HG02678 (cell line): ENCODE results near the gene PLXND1.

Source experiments
- ATAC-seq: cut with Tn5 transposase; IDR thresholded peaks from one replicate; pipeline ENCODE4 v1.9.1; 2021; ENCODE audit warnings: mild to moderate bottlenecking, moderate library complexity; ENCODE audit not compliant: unreplicated experiment

The PLXND1 gene

GRCh38 chr3:129603561-129603942, 2.9 kb downstream of the PLXND1 start:
- ATAC-seq: no peak

GRCh38 chr3:129602730-129603560, 3.5 kb downstream of the PLXND1 start:
- ATAC-seq: no peak

DNA sequence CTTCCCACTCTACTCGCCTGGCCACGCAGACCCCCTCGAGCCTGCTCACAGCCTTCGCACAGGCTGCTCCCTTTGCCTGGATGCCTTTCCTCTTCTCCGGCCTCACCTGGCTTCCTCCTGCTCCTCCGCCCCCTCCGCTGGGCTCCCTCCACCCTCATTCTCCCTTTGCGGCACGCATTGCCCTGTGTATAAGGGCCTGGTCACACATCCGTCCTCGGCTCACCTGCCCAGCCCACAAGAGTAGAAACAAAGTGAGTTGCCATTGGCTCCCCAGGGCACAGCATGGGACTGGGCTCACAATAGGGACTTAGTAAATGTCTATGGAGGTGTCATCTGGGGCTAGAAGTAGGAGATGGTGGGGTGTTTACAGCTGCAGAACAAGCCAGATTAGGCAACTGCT, 4.2 kb downstream of the PLXND1 start:
- ATAC-seq: no peak

DNA sequence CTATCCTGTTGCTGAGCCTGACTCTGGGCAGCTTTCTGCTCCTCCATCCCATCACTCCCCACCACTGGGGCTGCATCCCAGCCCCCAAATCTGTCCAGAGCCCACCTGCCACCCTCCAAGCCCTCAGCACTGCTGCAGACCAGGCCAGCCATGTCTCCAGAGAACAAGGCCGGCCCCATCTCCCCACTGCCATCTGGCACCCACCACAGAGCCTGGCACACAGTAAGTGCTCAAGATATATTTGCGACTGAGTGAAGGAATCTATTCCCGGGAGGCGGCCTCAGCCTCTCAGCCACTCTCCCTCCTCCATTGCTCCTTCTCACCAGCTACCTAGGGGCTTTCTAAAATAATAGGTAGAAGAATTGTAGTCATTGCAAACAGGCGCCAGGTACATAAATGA, 4.8 kb downstream of the PLXND1 start:
- no peak for ATAC-seq

DNA sequence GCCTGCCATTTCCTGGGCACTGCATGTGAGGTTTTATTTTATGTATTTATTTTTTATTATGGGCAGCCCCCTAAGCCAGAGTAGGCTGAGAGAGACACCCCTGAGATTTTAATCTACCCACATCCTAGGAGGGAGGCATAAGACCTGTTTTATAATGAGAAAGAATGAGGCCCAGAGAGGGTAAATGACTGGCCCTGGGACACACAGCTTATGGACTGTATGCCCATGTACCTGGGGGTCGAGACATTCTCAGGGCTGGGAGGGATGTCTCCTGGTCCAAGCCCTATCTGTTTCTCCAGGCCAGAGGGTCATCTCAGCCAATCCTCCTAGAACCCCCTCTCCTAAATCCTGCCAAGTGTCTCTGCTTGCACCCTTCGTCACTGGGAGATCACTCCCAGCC, 6.1 kb downstream of the PLXND1 start:
- no peak for ATAC-seq

GRCh38 chr3:129599607-129600006, 6.9 kb downstream of the PLXND1 start:
- ATAC-seq: no peak

GRCh38 chr3:129599073-129599472, 7.4 kb downstream of the PLXND1 start:
- no peak for ATAC-seq

GRCh38 chr3:129598484-129598883, 8.0 kb downstream of the PLXND1 start:
- ATAC-seq: no peak

DNA sequence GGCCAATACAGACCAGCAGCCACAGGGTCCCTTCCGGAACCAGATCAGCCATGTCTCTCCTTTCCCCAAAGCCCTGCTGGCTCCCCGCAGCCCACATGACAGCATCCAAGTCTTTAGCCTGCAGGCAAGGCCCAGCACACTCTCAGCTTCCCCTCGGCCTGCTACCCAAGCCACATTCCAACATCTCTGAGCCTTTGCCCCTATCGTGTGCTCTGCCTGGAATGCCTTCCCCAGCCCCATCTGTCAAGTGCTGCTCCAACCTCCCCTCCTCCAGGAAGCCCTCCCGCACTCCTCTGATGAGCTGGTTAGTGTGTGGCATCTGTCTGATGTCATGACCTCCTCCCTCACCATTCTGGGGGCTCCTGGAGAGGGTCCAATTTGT, 8.5 kb downstream of the PLXND1 start:
- ATAC-seq: no peak

GRCh38 chr3:129597087-129597999, 9.1 kb downstream of the PLXND1 start:
- no peak for ATAC-seq

GRCh38 chr3:129596194-129597086, 10.0 kb downstream of the PLXND1 start:
- no peak for ATAC-seq

DNA sequence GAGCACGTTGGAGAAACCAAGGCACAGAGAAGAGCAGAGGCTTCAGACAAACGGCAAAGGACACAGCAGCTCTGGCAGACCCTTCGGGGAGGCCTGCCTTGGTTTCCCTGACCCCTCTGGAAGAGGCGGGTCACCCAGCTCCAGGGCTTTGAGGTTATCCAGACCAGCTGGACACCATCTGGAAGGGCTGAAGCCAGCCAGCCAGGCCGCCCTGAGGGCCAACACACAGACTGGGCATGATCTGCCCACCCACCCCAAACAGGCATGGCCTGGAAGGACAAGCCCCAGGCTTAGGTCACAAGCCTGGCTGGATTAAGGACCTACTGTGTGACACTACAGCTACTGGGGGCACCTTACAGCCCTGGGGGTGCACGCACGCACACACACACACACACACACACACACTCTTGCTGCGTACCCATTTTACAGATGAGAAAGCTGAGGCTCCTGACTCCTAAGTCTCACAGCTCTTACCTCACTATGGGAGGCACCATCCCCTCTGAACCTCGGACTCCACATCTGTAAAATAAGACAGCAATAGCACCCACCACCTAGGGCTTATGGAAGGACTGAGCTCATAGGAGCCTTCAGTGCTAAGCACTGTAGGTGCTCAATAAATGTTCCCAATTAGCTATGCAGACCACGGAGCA, 10.8 kb downstream of the PLXND1 start:
- ATAC-seq: no peak

GRCh38 chr3:129594907-129595390, 11.5 kb downstream of the PLXND1 start:
- ATAC-seq: no peak

DNA sequence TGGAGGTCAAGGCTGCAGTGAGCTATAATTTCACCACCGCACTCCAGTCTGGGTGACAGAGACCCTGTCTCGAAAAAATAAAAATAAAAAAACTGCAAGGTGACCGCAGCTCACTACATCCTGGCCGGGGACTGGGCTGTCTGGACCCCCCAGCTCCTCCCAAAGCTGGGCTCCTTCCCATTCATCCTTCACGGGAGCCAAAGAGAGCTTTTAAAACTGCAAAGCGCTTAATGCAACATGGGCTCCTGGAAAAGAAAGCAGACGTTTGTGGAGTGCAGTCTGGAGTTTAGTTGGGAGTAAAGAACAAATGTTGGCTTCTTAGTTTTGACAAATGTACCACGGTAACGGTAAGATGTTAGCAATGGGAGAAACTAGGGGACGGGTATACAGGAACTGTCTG, 12.1 kb downstream of the PLXND1 start:
- no peak for ATAC-seq

GRCh38 chr3:129593595-129594339, 12.7 kb downstream of the PLXND1 start:
- ATAC-seq: peak; percentile 56

DNA sequence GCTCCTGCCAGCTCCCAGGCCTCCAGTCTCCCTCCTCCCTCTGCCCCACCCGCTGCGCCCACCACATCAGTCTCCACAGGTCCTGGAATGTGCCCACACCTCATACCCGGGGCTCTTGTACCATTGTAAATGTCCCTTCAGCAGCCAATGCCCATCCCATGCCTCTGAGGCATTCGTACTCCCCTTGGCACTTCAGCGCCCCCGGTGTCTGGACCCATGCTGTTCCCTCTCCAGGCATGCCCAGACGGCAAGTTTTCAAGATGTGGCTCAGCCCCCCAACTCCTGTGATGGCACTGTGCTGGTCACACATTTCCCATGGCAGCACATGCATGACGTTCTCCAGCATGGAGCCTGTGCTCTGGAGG, 13.3 kb downstream of the PLXND1 start:
- ATAC-seq: no peak

- no peak for ATAC-seq
Observed at GRCh38 chr3:129592381-129593131, 13.9 kb downstream of the PLXND1 start.

DNA sequence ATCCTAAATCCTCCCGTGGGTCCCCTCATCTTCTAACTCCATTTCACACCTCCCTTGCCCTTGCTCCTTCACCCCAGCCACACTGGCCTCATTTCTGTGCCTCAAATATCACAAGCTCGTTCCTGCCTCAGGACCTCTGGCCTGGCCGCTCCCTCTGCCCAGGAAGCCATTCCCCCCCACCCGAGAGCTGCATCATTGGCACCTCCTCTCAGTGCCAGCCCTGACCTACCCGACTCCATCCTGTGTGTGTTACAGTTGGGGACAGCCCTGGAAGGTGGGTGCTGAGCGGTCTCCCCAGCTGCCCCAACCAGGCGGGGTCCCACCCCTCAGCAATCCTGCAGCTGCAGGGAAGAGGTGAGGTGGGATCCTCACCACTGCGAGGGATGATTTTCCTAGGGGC, 14.5 kb downstream of the PLXND1 start:
- no peak for ATAC-seq

- no peak for ATAC-seq
Observed at GRCh38 chr3:129590215-129590614, 16.3 kb downstream of the PLXND1 start.
